ENCODE measurements around the gene LMLN.
"Not testable (repeated sequence)": the region's sequence is repeated elsewhere in the genome, so short reads cannot be mapped to it uniquely, and the experiment has no call there.

Gene LMLN

GRCh38 chr3:197959891-197960693 lies at the start of gene LMLN:
Gene LMLN, plus strand, starts transcription at chr3:197960217. Its CDS starts 29 bp downstream, at chr3:197960246.
- DNase-seq: peak; percentile 94

DNA sequence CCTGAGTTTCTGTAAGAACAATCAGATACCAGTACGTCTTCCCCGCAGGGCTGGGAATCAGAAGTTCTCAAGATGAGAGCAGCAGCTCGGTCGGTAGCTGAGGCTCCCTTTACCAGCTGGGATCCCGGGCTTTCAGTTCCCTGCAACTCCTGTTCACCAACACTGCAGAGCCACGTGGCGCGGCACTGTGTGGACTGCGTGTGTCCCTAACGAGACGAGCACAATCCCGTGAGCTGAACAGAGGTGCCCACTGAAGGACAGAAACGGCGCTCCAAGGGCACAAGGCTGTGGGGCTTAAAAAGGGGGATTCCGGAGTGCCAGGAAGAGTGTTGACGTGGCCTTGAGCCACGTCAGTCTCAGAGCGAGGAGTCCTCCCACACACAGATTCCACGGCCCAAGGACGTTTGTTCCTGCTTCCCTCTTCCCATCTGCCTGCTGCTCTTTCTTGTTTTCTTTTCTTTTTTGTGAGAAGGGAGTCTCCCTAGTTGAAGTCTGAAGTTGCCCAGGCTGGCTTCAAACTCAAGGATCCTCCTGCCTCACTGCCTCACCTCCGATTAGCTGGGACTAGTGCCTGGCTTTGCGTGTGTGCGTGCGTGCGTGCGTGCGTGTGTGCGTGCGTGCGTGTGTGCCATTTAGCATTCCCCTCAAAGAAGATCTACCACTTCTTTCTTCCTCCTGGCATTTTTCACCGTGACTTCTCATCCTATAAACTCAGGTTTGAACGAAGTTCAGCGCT lies 47.1 kb upstream of the LMLN start:
- DNase-seq: no peak

- no peak for DNase-seq
These were observed 46.2 kb upstream of the LMLN start for GRCh38 chr3:197913641-197914380.

GRCh38 chr3:197921429-197922275 lies 38.4 kb upstream of the LMLN start:
- DNase-seq: not testable (repeated sequence)

GRCh38 chr3:197926418-197926817 lies 33.6 kb upstream of the LMLN start:
- no peak for DNase-seq

DNA sequence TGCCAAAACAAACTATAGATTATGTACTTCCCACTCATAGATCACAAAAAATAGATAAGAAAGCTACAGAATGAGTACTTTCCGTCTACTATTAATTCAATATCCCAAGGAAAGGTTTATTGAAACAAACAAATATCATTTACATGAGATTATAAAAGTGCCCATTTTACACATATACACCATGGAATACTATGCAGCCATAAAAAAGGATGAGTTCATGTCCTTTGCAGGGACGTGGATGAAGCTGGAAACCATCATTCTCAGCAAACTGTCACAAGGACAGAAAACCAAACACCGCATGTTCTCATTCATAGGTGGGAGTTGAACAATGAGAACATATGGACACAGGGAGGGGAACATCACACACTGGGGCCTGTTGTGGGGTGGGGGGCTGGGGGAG lies 32.4 kb upstream of the LMLN start:
- DNase-seq: not testable (repeated sequence)

GRCh38 chr3:197936819-197937384 lies 23.1 kb upstream of the LMLN start:
- DNase-seq: no peak

DNA sequence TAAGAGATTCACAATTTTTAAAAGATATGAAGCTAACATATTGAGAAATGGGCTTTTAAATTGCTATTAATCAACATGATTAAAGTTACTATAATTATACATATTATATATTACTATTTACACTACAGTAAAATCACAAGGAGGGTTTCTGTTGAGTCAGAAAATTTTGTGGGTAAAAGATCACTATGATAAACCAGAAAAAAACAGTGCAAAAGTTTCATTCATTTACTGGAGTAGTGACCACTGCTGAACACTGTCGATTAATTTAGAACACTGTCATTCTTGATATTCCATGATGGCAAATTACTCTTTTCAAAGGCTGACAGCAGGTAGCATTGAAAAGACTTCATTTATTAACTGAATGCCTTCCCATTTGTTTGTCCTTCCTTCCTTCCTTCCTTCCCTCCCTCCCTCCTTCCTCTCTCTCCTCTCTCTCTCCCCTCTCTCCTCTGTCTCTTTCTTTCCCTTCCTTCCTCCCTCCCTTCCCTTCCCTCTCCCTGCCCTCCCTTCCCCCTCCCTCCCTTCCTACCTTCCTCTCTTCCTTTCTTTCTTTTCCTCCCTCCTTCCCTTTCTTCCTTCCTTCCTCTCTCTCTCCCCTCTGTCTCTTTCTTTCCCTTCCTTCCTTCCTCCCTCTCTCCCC lies 19.2 kb upstream of the LMLN start:
- no peak for DNase-seq

DNA sequence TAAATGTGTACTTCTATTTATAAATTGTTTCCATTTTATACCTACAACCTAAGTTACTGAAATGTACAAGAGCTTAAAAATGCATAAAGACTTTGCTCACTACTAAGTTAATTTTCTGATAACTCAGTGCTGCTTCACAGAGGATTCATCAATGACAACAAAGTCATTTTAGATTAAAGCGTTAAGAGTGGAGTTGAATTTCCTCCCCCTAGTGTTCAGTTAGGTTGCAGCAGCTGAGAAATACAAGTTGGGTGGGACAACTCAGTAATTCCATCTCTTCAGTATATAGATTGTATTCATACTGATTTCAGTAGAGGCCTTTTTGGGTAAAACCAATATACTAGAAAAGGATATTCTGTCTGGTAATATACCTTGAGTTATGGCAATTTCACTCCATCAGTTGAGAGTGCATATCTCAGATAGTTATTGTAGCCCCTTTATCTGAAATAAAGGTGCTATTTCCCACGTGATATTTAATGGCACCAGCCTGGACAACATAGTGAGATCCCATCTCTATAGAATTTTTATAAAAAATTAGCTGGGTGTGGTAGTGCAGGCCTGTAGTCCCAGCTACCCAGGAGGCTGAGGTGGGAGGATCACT lies 17.0 kb upstream of the LMLN start:
- no peak for DNase-seq

GRCh38 chr3:197949191-197949777 lies 10.7 kb upstream of the LMLN start:
- DNase-seq: no peak

DNA sequence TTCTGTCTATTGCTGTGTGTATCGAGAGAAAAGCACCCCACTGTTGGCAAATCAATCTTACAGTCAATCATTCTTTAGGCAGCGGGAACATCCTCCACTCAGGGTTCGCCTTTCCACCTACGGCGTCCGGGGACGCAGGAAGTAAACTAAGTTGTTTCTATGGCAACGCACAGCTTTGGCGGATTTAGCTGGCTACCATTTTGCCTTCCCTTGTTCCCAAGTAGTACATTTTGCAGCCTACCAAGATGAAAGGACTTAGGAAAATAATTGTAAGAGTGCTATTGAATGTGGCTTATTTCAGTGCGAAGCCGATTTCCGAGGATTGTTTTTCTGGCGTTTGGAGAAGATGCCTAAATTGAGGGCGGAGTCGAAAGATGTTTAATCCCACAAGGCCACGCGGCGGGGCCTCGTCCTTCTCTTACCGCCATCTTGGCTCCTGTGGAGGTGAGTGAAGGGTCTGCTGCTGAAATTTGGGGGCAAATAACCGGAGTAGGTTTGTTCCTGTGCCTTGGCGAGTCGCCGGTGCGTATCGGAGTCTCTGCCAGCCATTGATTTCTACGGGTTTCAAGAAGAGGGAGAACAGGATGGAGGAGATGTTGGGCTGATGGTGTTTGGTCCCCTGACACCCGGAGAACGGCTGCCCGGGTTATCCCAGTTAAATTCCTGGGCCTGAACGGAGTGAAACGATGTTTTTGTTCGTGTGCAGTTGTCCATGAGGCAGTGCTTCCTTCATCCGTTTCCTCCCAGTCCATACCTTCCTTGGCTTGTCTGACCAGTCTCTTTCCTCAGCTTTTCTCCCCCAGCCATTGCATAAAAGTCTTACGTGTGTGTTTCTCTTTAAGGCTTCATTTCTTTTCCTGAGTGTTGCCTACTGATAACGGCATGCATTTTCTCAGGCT lies 10.0 kb upstream of the LMLN start, which contains the start of gene RPL35A:
Gene RPL35A (plus strand): TSS at position 413 of the 899 bp plus-strand sequence. CDS start 778 bp downstream, outside the sequence.
- peak; percentile 97 for DNase-seq

- DNase-seq: no peak
These were observed 9.3 kb upstream of the LMLN start for GRCh38 chr3:197950677-197951061.

DNA sequence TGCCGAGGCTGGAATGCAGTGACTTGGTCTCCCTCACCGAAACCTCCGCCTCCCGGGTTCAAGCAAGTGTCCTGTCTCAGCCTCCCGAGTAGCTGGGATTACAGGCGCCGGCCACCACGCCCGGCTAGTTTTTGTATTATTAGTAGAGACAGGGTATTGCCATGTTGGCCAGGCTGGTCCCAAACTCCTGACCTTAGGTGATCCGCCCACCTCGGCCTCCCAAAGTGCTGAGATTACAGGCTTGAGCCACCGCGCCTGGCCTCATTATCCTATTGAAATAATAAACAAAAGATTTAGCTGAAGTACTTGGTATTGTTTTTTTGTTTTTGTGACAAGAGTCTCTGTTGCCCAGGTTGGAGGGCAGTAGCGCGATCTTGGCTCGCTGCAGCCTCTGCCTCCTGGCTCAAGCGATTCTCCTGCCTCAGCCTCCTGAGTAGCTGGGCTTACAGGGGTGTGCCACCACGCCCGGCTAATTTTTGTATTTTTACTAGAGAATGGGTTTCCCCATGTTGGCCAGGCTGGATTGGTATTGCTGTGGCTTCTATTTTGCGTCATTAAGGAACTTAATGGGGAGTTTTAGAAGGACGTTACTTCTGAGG lies 8.5 kb upstream of the LMLN start:
- DNase-seq: no peak

- DNase-seq: no peak
These were observed 7.6 kb upstream of the LMLN start for GRCh38 chr3:197952440-197952839.

- DNase-seq: no peak
These were observed 6.7 kb upstream of the LMLN start for GRCh38 chr3:197953325-197953724.

GRCh38 chr3:197953881-197954280 lies 6.1 kb upstream of the LMLN start:
- DNase-seq: no peak

DNA sequence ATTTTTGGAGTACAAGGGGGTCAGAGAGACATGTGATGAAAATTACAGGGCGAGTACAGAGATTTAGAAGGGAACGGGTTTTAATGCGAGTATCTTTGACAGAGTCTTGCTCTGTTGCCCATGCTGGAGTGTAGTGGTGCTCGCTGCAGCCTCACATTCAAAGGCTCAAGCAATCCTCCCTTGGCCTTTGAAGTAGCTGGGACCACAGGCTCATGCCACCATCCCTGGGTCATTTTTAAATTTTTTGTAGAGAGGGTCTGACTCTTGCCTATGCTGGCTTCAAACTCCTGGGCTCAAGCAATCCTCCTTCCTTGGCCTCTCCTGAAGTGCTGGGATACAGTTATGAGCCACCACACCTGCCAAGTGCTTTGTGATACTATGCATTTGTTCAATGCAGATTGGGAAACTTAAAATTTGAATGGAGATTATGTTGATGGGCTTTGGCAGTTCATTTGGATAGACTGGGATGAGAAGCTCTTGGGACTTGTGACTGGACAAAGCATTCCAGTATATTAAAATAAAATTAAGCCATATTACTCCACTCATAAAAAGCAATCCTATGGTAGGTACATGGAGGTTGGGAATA lies 4.0 kb upstream of the LMLN start:
- no peak for DNase-seq

GRCh38 chr3:197956626-197956988 lies 3.4 kb upstream of the LMLN start:
- DNase-seq: no peak

DNA sequence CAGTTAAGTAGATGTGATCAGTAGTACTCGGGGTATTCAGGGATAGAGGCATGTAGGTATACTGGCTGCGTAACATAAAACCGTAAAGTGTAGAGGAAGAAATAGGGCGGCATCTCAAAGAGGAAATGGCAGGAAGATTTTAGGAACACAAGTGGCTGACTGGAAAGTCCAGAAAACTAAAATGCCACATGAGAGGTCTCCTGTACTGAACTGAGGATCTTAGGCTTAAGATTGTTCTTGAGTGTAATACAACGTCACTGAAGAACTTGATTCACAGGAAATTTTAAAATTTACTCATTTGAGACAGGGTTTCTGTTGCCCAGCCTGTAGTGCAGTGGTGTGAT lies 2.3 kb upstream of the LMLN start:
- DNase-seq: no peak
